Activated CD8-positive, alpha-beta T cell treated with anti-CD3 and anti-CD28 coated beads for 36 hours (primary cell): ENCODE data around the gene ABCB8. TPM values are rescaled to one million over a fixed set of nuclear protein-coding genes. Genes with fewer than 3 reads are reported as not detected.
"Not testable (repeated sequence)": the region's sequence is repeated elsewhere in the genome, so short reads cannot be mapped to it uniquely, and the experiment has no call there.

Experiments used
- ATAC-seq: fragments of 200-7000 bp; cut with Tn5 transposase; one replicate; pipeline ENCODE4 v1.10.0; 2021; ENCODE audit warnings: mild to moderate bottlenecking, moderate library complexity
- CTCF ChIA-PET: fragments of 350-600 bp; sonication (Branson Sonifier 250); formaldehyde crosslinking; loops from one replicate; lab custom pipeline; 2021; ENCODE audit warnings: antibody characterized with exemption; lab: Charles Lee
- POLR2A ChIA-PET: fragments of 350-600 bp; sonication (Branson Sonifier 250); formaldehyde crosslinking; loops from one replicate; lab custom pipeline; 2021; ENCODE audit warnings: antibody characterized with exemption; lab: Charles Lee
- DNase-seq: peaks from one replicate; pipeline ENCODE4 v3.0.0-alpha.2; 2020
- H3K27ac Mint-ChIP-seq: one replicate; pipeline ENCODE4 v1.8.0; 2021; ENCODE audit warnings: mild to moderate bottlenecking, mixed read lengths
- H3K27me3 Mint-ChIP-seq: one replicate; pipeline ENCODE4 v1.8.0; 2021; ENCODE audit warnings: mixed read lengths
- H3K36me3 Mint-ChIP-seq: one replicate; pipeline ENCODE4 v1.8.0; 2021; ENCODE audit warnings: low read depth, mixed read lengths
- H3K4me1 Mint-ChIP-seq: one replicate; pipeline ENCODE4 v1.8.0; 2021; ENCODE audit warnings: low read depth, mixed read lengths
- H3K4me3 Mint-ChIP-seq: one replicate; pipeline ENCODE4 v1.8.0; 2021; ENCODE audit warnings: mild to moderate bottlenecking, moderate library complexity, mixed read lengths
- H3K9me3 Mint-ChIP-seq: one replicate; pipeline ENCODE4 v1.8.0; 2021; ENCODE audit warnings: mixed read lengths
- CTCF ChIP-seq: fragments of 200-600 bp; IDR thresholded peaks from one replicate; pipeline ENCODE4 v1.8.0; 2022; ENCODE audit warnings: antibody characterized with exemption, mild to moderate bottlenecking
- intact Hi-C: fragments of 100-400 bp; cut with micrococcal nuclease; formaldehyde crosslinking; loops from one replicate; pipeline ENCODE4 v1.10.0; 2022
- total RNA-seq, 2 experiments: library from RNA; stranded (reverse); gene quantifications; one replicate each; pipeline ENCODE4 v1.2.3, GENCODE V29; 2021

ABCB8 gene
- total RNA-seq, 2 experiments from 2014 or later = 41.4 to 47.5 TPM

GRCh38 chr7:151039850-151040548 is 11.7 kb downstream of the ABCB8 start:
- H3K27me3 Mint-ChIP-seq = no peaks in the 10 kb centered on the region
- DNase-seq (no peak), ATAC-seq (no peak)
- H3K27ac Mint-ChIP-seq = peak overlapping the region; percentile 89
- intact Hi-C loops = no loop called here
- no peak for TF ChIP-seq CTCF
- H3K4me1 Mint-ChIP-seq = peaks cover 20% of the 10 kb centered on the region
- no peak overlapping the region for H3K4me3 Mint-ChIP-seq
- CTCF ChIA-PET = interaction anchor here (1.3 to 2.3 kb wide), 3 partner anchors 20 to 142 kb away, joined by 3 to 9 read pairs (median 5); no protein-coding TSS in a partner anchor
- peaks cover 7% of the 10 kb centered on the region for H3K36me3 Mint-ChIP-seq
- no peaks in the 10 kb centered on the region for H3K9me3 Mint-ChIP-seq
- POLR2A ChIA-PET = interaction anchor here (1.3 to 1.7 kb wide), 3 partner anchors 11 to 14 kb away, joined by 4 read pairs; partner anchors contain the start of gene ABCB8

- no peaks in the 10 kb centered on the region for H3K27me3 Mint-ChIP-seq
- H3K4me1 Mint-ChIP-seq = peaks cover 20% of the 10 kb centered on the region
- no peak for ATAC-seq
- no peak overlapping the region for H3K4me3 Mint-ChIP-seq
- intact Hi-C loops = no loop called here
- H3K36me3 Mint-ChIP-seq = peaks cover 3% of the 10 kb centered on the region
- no peak for DNase-seq
- H3K9me3 Mint-ChIP-seq = no peaks in the 10 kb centered on the region
- TF ChIP-seq CTCF = no peak
- H3K27ac Mint-ChIP-seq = no peak overlapping the region
- ChIA-PET CTCF (interaction anchor here (0.9 to 1.7 kb wide), 2 partner anchors 20 to 23 kb away, joined by 3 to 5 read pairs; no protein-coding TSS in a partner anchor), POLR2A (interaction anchor here (1.6 kb wide), 1 partner anchor 10 kb away, joined by 4 read pairs; no protein-coding TSS in a partner anchor)
Measured at GRCh38 chr7:151040616-151041375, 12.5 kb downstream of the ABCB8 start.

GRCh38 chr7:151043449-151043848 is 15.2 kb downstream of the ABCB8 start:
- CTCF ChIA-PET, POLR2A ChIA-PET: not testable (repeated sequence)

GRCh38 chr7:151043959-151044358 is 15.7 kb downstream of the ABCB8 start:
- ATAC-seq (no peak), DNase-seq (no peak)
- CTCF ChIA-PET = interaction anchor here (1.0 kb wide), 1 partner anchor 26 kb away, joined by 3 read pairs; no protein-coding TSS in a partner anchor
- Mint-ChIP-seq H3K27me3 (no peaks in the 10 kb centered on the region), H3K9me3 (no peaks in the 10 kb centered on the region), H3K4me1 (peaks cover 14% of the 10 kb centered on the region), H3K27ac (no peak overlapping the region), H3K4me3 (no peak overlapping the region), H3K36me3 (no peaks in the 10 kb centered on the region)
- no peak for TF ChIP-seq CTCF
- intact Hi-C loops = no loop called here
- POLR2A ChIA-PET = interaction anchor here (0.6 kb wide), 1 partner anchor 11 kb away, joined by 3 read pairs; no protein-coding TSS in a partner anchor

More at GRCh38 chr7:151043449-151043848, 15.2 kb downstream of the ABCB8 start:
- H3K27ac Mint-ChIP-seq, intact Hi-C loops, ATAC-seq, DNase-seq, H3K27me3 Mint-ChIP-seq, H3K4me3 Mint-ChIP-seq, H3K36me3 Mint-ChIP-seq, H3K9me3 Mint-ChIP-seq: not testable (repeated sequence)
- H3K4me1 Mint-ChIP-seq = peaks cover 20% of the 10 kb centered on the region

GRCh38 chr7:151045262-151045661 is 17.0 kb downstream of the ABCB8 start:
- ChIA-PET POLR2A (interaction anchor here (1.1 to 1.5 kb wide), 2 partner anchors 8 to 32 kb away, joined by 3 to 4 read pairs; no protein-coding TSS in a partner anchor), CTCF (interaction anchor here (1.0 kb wide), 1 partner anchor 27 kb away, joined by 3 read pairs; no protein-coding TSS in a partner anchor)
- no peak for TF ChIP-seq CTCF
- Mint-ChIP-seq H3K36me3 (no peaks in the 10 kb centered on the region), H3K4me1 (peaks cover 1% of the 10 kb centered on the region), H3K9me3 (no peaks in the 10 kb centered on the region), H3K4me3 (no peak overlapping the region), H3K27me3 (no peaks in the 10 kb centered on the region), H3K27ac (no peak overlapping the region)
- intact Hi-C loops = no loop called here
- ATAC-seq (no peak), DNase-seq (no peak)
